ENCODE data around the gene SUCLG2. TPM values are rescaled to one million over a fixed set of nuclear protein-coding genes. Genes with fewer than 3 reads are reported as not detected.

The SUCLG2 gene
- total RNA-seq, 4 donors from 2014 or later = 54.4 to 81.4 (median 59.6) TPM

GRCh38 chr3:67650084-67650483 is 4.3 kb downstream of the SUCLG2 start:
- no peak for TF ChIP-seq CTCF (IDR thresholded peaks at IDR 0.05; ENCODE audit: low read depth)

- TF ChIP-seq CTCF (IDR thresholded peaks at IDR 0.05; ENCODE audit: low read depth) = no peak
Measured at GRCh38 chr3:67649681-67650080, 4.7 kb downstream of the SUCLG2 start.

- no peak for TF ChIP-seq CTCF (IDR thresholded peaks at IDR 0.05; ENCODE audit: low read depth)
Measured at GRCh38 chr3:67648701-67649100, 5.7 kb downstream of the SUCLG2 start.

- TF ChIP-seq CTCF (IDR thresholded peaks at IDR 0.05; ENCODE audit: low read depth) = no peak
Measured at GRCh38 chr3:67648229-67648628, 6.2 kb downstream of the SUCLG2 start.

DNA sequence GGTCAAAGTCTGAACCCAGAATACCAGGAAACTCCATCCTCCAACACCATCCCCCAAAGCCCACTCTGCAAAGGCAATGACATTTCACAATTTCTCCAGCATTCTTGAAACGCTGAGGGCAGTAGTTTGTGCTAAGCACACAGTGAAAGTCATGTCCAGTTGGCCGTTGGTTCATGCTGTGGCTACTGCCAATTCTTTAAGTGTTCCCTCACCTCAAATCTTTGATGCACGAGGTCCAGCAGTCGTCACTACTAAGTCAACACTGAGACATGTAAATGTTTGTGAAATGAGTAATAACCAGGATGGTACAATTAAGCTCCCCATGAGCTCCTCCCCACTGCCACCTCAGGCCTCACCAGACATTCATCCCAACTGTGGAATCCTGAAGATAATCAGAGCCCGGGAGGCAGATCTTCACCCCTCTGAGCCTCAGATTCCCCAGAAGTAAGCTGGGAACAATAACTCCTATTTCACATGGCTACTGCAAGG is 7.0 kb downstream of the SUCLG2 start:
- no peak for TF ChIP-seq CTCF (IDR thresholded peaks at IDR 0.05; ENCODE audit: low read depth)

DNA sequence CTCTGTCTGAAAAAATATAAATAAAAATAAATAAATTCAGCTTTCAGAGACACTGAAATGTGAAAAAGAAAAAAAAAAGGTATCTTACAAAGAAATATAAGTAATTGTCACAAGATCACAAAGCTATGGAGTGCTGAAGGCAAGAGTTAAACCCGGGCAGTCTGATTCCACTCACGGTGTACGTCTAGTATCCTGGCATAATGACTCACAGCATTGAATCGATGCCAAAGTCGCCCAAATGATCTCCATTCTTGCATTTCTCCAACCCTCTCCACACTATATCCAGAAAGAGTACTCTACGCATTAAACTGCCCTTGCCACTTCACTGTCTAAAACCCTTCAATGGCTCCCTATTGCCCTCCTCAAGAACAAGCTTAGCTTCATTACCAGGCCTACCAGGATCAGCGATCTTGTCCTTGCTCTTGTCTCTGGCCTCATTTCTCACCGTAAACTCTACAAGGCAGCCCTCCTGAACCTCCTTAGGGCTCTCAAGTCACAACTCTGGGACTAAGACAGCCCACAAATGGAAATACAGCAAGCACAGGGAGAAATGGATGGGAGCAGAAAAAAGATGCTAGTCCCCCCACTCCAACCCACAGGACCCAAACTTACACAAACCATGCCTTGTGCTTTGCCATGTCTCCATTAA is 7.7 kb downstream of the SUCLG2 start:
- TF ChIP-seq CTCF (IDR thresholded peaks at IDR 0.05; ENCODE audit: low read depth) = no peak

DNA sequence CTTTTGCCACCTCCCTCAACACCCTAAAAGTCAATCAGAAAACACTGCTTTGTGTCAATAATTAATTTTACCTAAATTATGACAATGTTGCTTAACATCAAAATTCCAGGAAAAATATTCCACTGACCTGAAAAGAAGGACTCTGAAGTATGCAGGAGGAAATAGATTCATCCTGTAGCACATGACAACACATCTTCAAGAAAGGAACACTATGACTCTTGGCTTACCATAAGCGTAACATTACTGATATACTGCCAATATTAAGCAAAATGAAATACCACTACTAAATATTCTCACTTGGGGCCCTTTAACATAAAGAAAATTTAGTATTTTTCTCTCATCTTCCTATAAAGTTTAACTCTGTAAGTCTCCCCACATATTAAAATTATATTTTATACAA is 9.6 kb downstream of the SUCLG2 start:
- no peak for TF ChIP-seq CTCF (IDR thresholded peaks at IDR 0.05; ENCODE audit: low read depth)
